Erythroblast (primary cell): ENCODE data around the gene PNKP.

Source experiments
- DNase-seq, 2 experiments: peaks; one replicate each; lab custom pipeline; 2025; lab: John Stamatoyannopoulos, UW
- GATA1 ChIP-seq: IDR thresholded peaks from 2 replicates; pipeline ENCODE4 v1.6.1; 2011; ENCODE audit warnings: low read depth, mild to moderate bottlenecking, control low read depth, low read length, moderate library complexity
- POLR2A ChIP-seq: IDR thresholded peaks from 2 replicates; pipeline ENCODE4 v1.6.1; 2011; ENCODE audit warnings: mild to moderate bottlenecking, low read length

Gene PNKP

DNA sequence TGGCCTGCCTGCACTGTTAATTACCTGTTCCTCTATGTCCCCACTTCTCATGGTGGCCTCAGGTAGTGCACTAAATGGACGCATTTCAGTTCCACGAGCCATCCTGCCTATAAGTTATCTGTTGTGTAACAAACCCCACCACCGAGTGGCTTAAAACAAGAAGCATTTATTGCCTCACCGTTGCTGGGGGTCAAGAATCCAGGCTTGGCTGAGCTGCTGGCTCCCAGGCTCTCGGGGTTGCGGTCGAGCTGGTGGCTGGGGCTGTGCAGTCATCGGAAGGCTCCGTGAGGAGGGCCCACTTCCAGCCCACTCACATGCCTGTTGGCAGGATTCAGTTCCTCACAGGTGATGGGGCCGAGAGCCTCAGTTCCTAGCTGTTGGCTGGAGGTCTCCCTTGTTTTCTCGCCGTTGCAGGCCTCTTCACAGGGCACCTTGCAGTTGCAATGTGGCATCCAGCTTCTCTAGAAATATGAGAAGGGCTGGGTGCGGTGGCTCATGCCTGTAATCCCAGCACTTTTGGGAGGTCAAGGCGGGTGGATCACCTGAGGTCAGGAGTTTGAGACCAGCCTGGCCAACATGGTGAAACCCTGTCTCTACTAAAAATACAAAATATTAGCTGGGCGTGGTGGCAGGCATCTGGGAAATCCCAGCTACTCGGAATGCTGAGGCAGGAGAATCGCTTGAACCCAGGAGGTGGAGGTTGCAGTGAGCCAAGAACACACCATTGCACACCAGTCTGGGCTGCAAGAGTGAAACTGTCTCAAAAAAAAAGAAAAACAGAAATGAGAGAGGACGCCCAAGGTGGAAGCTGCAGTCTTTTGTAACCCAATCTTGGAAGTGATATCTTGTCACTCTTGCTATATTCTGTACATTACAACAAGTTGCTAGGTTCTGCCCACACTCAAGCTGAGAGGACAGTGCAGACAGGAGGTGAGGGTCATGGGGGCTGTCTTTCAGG is 23.0 kb downstream of the PNKP start:
- no peak for DNase-seq
- no peak for TF ChIP-seq GATA1
- no peak for TF ChIP-seq POLR2A

DNA sequence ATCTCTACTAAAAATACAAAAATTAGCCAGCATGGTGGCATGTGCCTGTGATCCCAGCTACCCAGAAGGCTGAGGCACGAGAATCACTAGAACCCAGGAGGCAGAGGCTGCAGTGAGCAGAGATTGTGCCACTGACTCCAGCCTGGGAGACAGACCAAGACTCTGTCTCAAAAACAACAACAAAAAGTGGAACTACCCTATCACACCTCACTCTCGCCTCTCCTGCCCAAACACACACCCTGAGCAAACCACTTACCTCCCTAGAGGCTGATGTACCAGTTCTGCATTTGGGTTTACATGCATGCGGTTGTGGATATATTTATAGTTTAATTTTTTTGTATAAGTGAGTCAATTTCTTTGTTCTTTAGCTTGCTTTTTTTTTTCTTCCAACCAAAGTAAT is 24.1 kb downstream of the PNKP start:
- TF ChIP-seq GATA1 (no peak), POLR2A (no peak)
- no peak for DNase-seq

DNA sequence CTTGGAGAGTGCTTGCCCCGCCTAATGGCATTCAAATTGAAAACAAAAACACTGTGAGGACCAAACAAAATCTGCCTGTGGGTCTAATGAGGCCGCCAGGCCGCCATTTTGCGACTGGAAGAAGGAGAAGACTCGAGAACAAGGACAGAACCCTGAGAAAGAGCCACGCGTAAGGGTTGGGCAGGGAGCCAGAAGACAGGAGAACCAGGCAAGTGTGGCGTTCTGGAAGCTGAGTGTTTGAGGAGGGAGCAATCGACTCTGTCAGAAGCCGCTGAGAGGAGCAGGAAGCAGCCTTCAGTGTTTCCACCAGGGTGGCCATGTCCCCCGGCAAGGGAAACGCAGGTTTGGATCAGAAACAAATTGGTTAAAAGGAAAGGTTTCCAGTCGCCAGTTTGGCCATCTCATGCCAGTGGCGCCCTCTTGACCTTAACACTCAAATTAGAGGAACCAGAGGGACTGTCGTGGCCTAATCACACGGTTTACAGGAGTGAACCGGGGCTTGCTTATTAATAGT is 26.6 kb downstream of the PNKP start:
- no peak for DNase-seq
- no peak for TF ChIP-seq POLR2A
- TF ChIP-seq GATA1 = no peak

DNA sequence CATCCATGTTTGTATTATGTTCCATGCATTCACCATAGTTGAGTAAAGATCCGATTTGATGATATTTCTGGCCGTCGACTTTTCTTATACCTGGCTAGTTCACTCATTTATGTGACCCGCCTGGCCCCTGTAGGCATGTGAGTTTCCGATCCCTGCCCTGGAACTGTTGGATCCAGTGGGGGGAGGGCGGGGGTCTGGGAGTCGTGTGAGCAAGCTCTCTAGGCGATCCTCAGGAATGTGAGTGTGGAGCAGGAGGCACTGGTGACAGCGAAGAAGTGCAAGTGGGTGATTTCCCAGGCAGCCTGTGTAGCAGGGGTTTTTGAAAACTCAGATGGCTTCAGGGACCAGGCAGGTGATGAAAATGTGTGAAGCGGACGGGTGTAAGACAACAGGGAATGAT is 27.1 kb downstream of the PNKP start:
- TF ChIP-seq GATA1 (no peak), POLR2A (no peak)
- no peak for DNase-seq

DNA sequence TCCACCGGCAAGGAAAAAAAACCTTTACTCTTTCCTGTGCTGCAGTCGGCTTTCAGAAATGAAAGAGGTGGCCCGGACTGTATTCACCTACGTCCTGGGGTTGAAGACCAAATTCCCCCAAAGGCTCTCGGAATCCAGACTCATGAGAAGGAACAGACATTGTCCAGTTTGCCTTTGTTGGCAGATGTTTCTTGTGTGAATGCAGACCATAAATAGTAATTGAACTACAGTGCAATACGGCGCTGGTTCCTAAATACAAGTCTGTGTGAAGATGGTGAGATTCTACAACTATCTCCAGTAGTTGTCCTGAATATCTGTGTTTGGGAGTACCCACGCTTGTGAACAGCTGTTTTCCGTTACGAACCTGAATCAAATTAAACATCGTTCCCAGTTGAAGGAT is 27.7 kb downstream of the PNKP start:
- TF ChIP-seq GATA1 = no peak
- no peak for TF ChIP-seq POLR2A
- no peak for DNase-seq

DNA sequence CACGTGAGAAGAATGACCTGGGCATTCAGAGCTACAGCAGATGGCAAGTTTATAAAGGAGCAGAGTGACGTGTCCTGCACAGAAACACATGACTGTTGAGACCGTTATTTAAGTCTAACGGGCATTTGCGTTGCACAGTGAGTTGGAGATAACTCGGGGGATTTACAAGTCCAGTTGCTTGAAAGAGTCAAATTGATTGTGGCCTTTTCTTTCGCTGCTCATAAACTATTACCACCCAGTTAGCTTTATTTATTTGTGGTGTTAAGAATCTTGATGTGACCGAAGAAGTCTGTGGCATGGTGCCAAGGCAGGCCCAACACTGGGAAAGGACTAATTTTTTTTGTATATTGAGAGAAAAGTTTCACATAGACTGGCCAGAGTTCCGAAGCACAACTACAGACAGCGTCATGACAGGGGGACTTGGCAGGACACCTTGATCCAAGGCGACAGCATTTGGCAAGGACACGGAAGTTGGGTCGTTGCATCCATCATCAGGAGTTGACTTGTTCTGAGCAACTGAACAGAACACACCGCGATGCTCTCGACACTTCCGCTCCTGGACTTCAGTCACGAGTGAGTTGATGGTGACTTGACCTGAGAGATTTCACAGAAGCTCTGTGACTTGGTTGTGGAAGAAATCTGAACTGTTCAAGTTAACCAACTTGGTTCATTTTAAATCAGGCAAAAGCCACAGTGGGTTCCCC is 28.3 kb downstream of the PNKP start:
- TF ChIP-seq GATA1 = no peak
- TF ChIP-seq POLR2A = peak; percentile 27
- no peak for DNase-seq

DNA sequence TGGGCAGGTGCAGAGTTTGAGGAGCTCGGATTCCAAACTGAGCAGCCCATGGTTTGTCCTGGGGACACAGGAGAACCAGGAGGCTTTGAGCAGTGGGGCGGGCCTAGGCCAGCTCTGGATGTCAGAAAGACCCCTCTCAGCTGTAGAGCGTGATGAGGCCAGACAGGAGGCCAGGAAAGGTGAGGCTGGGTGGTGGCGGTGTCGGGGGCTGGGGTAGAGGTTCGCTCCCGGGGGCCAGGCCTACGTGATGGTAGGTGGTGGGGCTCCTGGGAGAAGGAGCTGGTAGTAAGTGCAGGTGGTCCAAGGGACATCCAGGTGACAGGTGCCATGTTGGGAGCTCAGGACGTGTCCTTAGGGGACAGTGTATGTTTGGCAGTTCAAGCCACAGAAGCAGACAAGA is 30.0 kb downstream of the PNKP start:
- TF ChIP-seq POLR2A = no peak
- no peak for TF ChIP-seq GATA1
- no peak for DNase-seq

DNA sequence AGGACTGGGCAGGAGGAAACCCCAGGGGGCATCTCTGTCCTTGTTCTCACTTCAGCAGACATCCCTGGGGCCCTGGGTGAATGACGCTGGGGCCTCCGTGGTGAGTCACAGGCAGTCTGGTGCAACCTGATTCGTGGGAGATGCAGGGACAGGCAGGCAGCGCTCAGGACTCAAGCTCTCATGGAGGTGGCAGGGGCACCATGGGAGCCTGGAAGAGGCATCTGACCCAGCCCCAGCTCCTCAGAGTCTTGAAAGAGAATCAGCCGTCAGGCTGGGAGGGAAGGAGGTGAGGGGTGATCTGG is 30.4 kb downstream of the PNKP start:
- TF ChIP-seq GATA1 (no peak), POLR2A (no peak)
- DNase-seq = no peak

DNA sequence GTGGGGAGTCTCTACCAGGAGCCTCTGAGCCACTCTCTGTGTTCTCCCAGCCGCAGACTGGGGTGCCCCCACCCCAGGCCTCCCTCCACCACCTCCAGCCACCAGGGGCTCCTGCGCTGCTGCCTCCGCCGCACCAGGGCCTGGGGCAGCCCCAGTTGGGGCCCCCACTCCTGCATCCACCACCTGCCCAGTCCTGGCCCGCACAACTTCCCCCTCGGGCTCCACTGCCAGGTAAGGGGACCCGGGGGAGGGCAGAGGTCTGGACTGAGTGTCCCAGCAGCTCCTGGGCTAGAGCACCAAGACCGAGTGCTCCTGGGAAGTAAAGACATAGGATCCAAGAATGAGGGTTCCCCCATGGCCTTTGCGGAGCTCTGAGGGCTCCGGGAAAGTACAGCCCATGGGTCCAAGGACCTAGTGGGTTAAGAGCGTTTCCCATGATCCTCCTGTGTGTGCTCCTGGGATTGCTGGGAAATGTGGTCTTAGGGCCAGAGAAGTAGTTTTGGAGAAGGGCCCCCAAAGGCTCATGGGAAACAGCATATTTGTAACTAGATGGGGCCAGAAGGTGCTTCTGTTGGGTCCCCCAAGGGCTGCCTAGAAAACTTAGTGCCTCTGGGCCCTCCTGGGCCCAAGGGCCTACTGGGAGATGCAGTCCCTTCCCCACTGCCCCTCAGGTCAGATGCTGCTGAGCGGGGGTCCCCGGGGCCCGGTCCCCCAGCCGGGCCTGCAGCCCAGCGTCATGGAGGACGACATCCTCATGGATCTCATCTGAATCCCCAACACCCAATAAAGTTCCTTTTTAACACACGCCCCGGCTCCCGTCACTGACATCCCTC is 31.0 kb downstream of the PNKP start:
- TF ChIP-seq POLR2A (no peak), GATA1 (no peak)
- DNase-seq = no peak

DNA sequence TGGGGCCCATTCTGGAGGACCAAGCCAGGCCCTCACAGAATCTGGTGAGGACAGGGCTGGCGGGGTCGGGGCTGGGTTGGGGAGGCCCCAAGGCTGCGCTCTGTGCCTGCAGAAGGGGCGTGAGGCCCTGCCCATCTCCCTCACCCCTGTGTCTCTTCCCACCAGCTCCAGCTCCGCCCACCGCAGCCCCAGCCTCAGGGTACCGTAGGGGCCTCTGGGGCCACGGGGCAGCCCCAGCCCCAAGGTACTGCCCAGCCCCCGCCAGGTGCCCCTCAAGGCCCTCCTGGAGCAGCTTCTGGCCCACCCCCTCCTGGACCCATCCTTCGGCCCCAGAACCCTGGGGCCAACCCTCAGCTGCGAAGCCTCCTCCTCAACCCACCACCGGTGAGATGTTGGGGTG is 31.8 kb downstream of the PNKP start:
- TF ChIP-seq GATA1 = no peak
- no peak for DNase-seq

DNA sequence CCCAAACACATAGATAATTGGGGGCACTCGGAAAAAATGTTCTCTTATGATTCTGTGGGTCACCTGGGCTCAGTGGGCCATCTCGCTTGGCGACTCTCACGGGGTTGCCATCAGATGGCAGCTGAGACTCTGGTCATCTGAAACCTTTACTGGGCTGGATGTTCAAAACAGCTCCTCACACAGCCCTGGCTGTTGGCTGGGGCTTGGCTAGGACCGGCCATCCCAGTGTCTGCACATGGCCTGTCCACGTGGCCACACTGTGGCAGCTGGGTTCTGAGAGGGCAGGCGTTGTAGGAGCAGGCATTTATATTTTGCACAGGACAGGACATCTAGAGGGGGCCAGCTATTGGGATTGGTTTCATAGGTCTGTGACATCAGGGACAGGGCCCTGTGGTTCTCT is 33.8 kb downstream of the PNKP start:
- TF ChIP-seq POLR2A (no peak), GATA1 (no peak)
- no peak for DNase-seq

DNA sequence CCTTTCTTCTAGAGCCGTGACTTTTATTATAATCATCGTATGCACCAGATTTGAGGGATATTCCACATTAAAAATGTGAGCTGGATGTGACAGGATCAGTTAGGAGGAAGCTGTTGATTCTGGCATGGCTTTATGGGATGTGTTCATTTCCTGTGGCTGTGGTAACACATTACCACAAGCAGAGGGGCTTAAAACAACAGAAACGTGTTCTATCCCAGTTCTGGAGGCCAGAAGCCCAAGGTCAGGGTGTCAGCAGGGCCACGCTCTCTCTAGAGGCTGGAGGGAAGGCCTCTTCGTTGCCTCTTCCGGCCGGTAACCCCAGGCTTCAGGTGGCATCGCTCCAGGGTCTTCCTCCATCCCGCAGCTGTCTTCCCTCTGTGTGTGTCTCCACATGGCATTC is 34.8 kb downstream of the PNKP start:
- no peak for DNase-seq
- TF ChIP-seq GATA1 (no peak), POLR2A (no peak)

DNA sequence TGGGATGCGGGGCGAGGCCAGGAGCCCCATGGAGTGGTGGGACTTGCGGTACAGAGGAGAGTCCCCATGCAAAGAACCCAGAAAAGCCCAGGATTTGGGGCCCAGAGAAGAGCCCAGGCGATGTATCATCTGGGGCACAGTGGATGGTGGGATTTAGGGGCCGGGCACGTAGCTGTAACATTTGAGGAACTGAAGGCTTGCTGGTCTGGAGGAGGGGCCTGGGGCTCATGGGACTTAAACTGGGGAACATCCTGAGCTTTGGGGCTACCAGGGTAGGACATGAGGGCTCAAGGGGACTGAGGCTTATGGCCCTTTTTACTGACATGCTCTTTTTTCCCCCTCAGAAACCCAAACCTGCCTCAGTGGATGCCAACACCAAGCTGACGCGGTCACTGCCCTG is 35.8 kb downstream of the PNKP start:
- TF ChIP-seq GATA1 (no peak), POLR2A (no peak)
- no peak for DNase-seq

DNA sequence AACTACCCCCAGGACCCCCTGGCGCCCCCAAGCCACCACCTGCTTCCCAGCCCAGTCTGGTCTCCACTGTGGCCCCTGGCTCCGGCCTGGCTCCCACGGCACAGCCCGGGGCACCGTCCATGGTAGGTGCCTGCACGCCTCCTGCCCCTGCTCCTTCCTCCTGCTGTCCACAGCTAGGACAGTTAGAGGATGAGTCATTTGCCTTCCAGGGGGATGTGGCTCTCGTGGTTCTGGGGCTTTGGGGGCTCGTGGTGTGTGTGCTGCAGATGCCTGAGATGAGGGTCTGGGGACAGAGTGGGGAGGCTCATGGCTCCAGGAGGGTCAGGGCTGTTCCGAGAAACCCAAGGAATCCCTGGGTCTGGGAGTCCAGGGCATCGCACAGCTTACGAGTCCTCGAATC is 36.6 kb downstream of the PNKP start:
- no peak for TF ChIP-seq POLR2A
- no peak for TF ChIP-seq GATA1
- no peak for DNase-seq
